GM13977 (cell line): ENCODE measurements around the gene BMERB1.
"Not testable (repeated sequence)": the region's sequence is repeated elsewhere in the genome, so short reads cannot be mapped to it uniquely, and the experiment has no call there.

ENCODE experiments used
- DNase-seq: peaks from one replicate; pipeline ENCODE4 v3.0.0; 2012; ENCODE audit warnings: low spot score
- in situ Hi-C: fragments of 300-500 bp; cut with MboI; formaldehyde crosslinking; loops from one replicate; pipeline ENCODE4 v1.12.0; 2022; ENCODE audit warnings: low sequenced_read_pairs, low pct_unique_long_range_greater_than_20kb, mixed read lengths, inconsistent platforms; ENCODE audit not compliant: unreplicated experiment
- TF ChIP-seq, protein P1 (sequence below): IDR thresholded peaks from 2 replicates; pipeline ENCODE4 v1.5.1; 2012; ENCODE audit warnings: mild to moderate bottlenecking, control low read depth; ENCODE audit not compliant: insufficient read depth; ENCODE audit errors: extremely low read depth, missing control alignments

BMERB1 gene

GRCh38 chr16:15444264-15444663 lies 9.9 kb downstream of the BMERB1 start:
- in situ Hi-C loops, result loop anchor here (25.0 kb wide), 1 partner anchor 268 kb away; no protein-coding TSS in a partner anchor
- no peak for DNase-seq
- TF ChIP-seq, protein P1, sequence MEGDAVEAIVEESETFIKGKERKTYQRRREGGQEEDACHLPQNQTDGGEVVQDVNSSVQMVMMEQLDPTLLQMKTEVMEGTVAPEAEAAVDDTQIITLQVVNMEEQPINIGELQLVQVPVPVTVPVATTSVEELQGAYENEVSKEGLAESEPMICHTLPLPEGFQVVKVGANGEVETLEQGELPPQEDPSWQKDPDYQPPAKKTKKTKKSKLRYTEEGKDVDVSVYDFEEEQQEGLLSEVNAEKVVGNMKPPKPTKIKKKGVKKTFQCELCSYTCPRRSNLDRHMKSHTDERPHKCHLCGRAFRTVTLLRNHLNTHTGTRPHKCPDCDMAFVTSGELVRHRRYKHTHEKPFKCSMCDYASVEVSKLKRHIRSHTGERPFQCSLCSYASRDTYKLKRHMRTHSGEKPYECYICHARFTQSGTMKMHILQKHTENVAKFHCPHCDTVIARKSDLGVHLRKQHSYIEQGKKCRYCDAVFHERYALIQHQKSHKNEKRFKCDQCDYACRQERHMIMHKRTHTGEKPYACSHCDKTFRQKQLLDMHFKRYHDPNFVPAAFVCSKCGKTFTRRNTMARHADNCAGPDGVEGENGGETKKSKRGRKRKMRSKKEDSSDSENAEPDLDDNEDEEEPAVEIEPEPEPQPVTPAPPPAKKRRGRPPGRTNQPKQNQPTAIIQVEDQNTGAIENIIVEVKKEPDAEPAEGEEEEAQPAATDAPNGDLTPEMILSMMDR, result no peak

- TF ChIP-seq, protein P1, result no peak
- no peak for DNase-seq
- in situ Hi-C loops, result loop anchor here (25.0 kb wide), 1 partner anchor 267 kb away; no protein-coding TSS in a partner anchor
Observed at GRCh38 chr16:15445450-15445849, 11.1 kb downstream of the BMERB1 start.

DNA sequence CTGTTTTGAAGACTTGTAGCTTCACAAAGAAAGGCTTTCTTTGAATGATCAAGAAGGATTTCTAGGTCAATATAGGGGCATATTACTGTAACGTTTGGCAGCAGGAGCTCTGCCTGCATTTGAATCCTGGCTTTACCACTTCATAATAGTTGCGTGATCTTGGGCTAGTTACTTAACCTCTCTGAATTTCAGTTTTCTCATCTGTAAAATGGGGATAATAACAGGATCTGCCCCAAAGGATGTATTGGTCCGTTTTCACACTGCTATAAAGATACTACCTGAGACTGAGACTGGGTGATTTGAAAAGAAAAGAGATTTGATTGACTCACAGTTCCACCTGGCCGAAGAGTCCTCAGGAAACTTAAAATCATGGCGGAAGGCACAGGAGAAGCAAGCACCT lies 12.5 kb downstream of the BMERB1 start:
- TF ChIP-seq, protein P1, result no peak
- no peak for DNase-seq
- in situ Hi-C loops, result loop anchor here (25.0 kb wide), 1 partner anchor 265 kb away; no protein-coding TSS in a partner anchor

DNA sequence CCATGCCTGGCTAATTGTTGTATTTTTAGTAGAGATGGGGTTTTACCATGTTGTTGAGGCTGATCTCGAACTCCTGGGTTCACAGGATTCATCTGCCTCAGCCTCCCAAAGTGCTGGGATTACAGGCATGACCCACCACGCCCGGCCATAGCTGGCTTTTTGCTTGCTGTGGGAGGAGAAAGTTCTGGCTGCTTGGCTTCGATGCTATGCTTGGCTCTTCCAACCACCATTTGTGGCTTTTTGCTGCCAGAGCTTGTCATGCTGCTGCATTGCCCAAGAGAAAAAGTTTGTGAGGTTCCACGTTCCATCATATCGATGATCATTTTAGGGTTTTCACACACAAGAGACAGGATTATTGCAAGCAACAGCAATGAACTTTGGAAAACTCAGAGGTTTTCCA lies 16.2 kb downstream of the BMERB1 start:
- TF ChIP-seq, protein P1, result no peak
- DNase-seq, result no peak
- in situ Hi-C loops, result no loop called here

DNA sequence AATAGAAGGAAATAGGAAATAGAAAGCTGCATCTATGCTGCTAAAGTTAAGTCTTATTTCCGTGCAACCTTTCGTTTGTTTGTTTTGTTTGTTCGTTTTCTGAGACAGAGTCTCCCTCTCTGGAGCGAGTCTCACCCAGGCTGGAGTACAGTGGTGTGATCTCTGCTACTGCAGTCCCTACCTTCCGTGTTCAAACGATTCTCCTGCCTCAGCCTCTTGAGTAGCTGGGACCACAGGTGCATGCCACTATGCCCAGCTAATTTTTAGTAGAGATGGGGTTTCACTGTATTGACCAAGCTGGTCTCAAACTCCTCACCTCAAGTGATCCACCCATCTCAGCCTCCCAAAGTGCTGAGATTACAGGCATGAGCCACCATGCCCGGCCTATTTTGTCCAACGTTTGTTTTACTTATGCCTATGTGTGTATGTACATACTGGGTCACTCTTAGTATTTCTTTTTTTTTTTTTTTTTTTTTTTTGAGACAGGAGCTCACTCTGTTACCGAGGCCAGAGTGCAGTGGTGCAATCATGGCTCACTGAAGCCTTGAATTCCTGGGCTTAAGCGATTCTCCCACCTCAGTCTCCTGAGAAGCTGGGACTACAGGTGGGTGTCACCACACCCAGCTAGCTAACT lies 16.8 kb downstream of the BMERB1 start:
- TF ChIP-seq, protein P1, result no peak
- no peak for DNase-seq
- in situ Hi-C loops, result no loop called here

DNA sequence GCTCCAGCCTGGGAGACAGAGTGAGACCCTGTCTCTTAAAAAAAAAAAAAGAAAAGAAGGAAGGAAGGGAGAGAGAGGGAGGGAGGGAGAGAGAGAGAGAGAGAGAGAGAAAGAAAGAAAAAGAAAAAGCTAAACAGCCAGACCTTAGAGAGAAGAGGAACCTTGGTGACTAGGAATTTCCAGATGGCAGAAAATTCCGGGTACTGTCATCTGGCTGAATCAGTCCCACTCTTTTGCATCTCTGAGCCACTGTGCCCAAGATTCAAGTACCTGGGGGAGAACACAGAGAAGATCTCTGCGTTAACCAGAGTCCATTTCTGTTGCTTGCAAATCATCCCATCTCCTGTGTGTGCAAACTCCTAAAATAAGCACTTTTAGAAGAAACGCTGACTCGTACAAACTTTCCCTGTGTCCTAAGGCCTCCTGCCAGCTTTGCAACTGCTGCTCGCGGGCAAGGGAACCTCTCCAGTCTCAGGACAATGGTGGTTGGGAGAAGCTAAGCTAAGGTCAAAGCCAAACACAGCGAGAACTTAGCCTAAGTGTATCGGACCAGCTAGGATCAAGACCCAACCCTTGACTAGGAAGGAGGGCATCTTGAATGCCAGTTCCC lies 18.0 kb downstream of the BMERB1 start:
- in situ Hi-C loops, result no loop called here
- DNase-seq, result no peak
- TF ChIP-seq, protein P1, result no peak

DNA sequence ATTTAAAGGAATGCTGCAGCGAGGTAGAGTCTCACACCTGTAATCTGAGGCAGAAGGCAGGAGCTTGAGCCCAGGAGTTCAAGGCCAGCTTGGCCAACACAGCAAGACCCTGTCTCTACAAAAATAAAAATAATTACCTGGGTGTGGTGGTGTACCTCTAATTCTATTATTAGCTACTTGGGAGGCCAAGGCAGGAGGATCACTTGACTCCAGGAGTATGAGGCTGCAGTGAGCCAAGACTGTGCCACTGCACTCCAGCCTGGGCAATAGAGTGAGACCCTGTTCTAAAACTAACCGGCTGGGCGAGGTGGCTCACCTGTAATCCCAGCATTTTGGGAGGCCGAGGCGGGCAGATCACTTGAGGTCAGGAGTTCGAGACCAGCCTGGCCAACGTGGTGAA lies 18.9 kb downstream of the BMERB1 start:
- in situ Hi-C loops, DNase-seq: not testable (repeated sequence)

DNA sequence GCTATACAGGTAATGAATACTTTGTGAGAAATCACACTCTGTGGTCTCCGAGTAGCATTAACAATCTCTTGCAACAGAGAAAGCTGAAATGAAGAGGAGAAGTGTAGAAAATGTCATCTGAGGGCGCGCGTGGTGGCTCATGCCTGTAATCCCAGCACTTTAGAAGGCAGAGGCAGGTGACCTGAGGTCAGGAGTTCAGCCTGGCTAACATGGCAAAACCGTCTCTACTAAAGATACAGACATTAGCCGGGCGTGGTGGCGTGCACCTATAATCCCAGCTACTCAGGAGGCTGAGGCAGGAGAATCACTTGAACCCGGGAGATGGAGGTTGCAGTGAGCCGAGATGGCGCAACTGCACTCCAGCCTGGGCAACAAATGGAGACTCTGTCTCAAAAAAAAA lies 20.5 kb downstream of the BMERB1 start:
- in situ Hi-C loops, DNase-seq: not testable (repeated sequence)
